K562 (cell line): ENCODE measurements around the gene CSNK1D.

ENCODE experiments used
- CTCF ChIP-seq, 3 experiments: IDR thresholded peaks in 2 of 3; conservative IDR thresholded peaks in 1 of 3; 2 replicates each; pipeline ENCODE4 v1.5.1; 2011 to 2012; ENCODE audit warnings: low read length in 3 of 3, mild to moderate bottlenecking in 3 of 3, control low read depth in 2 of 3, improper control_type of control experiment in 1 of 3, inconsistent platforms in 1 of 3, low read depth in 1 of 3, mixed read lengths in 1 of 3, moderate library complexity in 1 of 3; ENCODE audit not compliant: insufficient read depth in 2 of 3
- EP300 ChIP-seq: IDR thresholded peaks from 2 replicates; pipeline ENCODE4 v1.6.1; 2012; ENCODE audit warnings: low read length, improper control_type of control experiment
- FOXK2 ChIP-seq, 2 experiments: fragments of 450-650 bp; IDR thresholded peaks in 1 of 2; conservative IDR thresholded peaks in 1 of 2; 2 replicates each; pipeline ENCODE4 v1.6.1; 2016; ENCODE audit warnings: low read depth in 2 of 2, mild to moderate bottlenecking in 1 of 2
- MITF ChIP-seq: IDR thresholded peaks from 2 replicates; pipeline ENCODE4 v1.6.1; 2014; ENCODE audit warnings: antibody characterized with exemption
- ZBTB1 ChIP-seq: sonication (generic); formaldehyde crosslinking; IDR thresholded peaks from 2 replicates; pipeline ENCODE4 v1.8.1; 2023; ENCODE audit warnings: missing genetic modification reagents, low read depth, mild to moderate bottlenecking, borderline replicate concordance
- ZFP36 ChIP-seq: fragments of 150-350 bp; IDR thresholded peaks from 2 replicates; pipeline ENCODE4 v1.6.1; 2018; ENCODE audit warnings: low read length, low read depth; ENCODE audit not compliant: partially characterized antibody
- ZNF561 ChIP-seq: fragments of 450-650 bp; formaldehyde crosslinking; conservative IDR thresholded peaks from 2 replicates; pipeline ENCODE4 v1.4.0; 2020; ENCODE audit warnings: mild to moderate bottlenecking, moderate library complexity
- ZNF785 ChIP-seq: fragments of 250-450 bp; sonication (Bioruptor Pico); IDR thresholded peaks from 2 replicates; pipeline ENCODE4 v1.4.0; 2020; ENCODE audit warnings: mild to moderate bottlenecking

GRCh38 chr17:82300228-82300627, 26.7 kb upstream of the CSNK1D start:
- no peak for TF ChIP-seq ZBTB1 (CRISPR knock-in tag)
- no peak for TF ChIP-seq ZNF785
- TF ChIP-seq MITF = no peak
- TF ChIP-seq FOXK2 (conservative IDR thresholded peaks at IDR 0.05 in 1 of 2, IDR thresholded peaks at IDR 0.05 in 1 of 2; ENCODE audit: low read depth in 2 of 2) = no peak
- no peak for TF ChIP-seq ZNF561 (CRISPR knock-in tag)
- no peak for TF ChIP-seq ZFP36
- no peak for TF ChIP-seq CTCF (IDR thresholded peaks at IDR 0.05 in 2 of 3, conservative IDR thresholded peaks at IDR 0.05 in 1 of 3; ENCODE audit: insufficient read depth in 2 of 3, low read depth in 1 of 3, low read length in 3 of 3)
- no peak for TF ChIP-seq EP300
